ENCODE measurements around the gene ATF7. TPM values are rescaled to one million over a fixed set of nuclear protein-coding genes. Genes with fewer than 3 reads are reported as not detected.
A peak's percentile ranks its signal among the peaks of the same experiment; 100 is the strongest.

Gene ATF7
- total and polyA plus RNA-seq, 2 donors (not counting 3 experiments of a cell fraction or from before 2014, with no cell fraction given): 36.0 to 68.5 TPM

DNA sequence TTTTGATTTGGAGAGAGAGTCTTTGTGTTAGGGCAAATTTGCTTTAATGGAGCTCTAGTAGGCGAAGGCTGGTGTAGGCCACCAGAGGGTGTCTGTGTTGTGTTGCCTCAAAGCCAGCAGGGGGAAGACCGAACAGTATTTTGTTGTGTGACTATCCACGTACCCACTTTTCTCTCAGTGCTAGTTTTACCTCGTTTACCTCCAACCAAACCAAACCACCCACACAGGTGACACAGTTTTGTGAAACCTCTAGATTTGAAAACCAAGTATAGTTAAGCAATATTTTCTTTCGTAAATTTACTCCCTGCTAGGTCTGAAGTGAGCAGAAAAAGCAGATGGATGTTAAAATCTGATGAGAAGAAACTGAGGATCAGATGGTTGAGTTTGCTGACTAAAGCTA is 82.6 kb downstream of the ATF7 start:
- no peaks in the 10 kb centered on the region for H3K9me1 ChIP-seq (replicated peaks; ENCODE audit: control insufficient read depth, extremely low read depth, insufficient read depth, low read length)
- no peak for FAIRE-seq
- H3K9ac ChIP-seq (replicated peaks; ENCODE audit: extremely low read depth, insufficient read depth, low read length): peak overlapping the region; percentile 28
- intact Hi-C loops (cut with micrococcal nuclease) (loop anchor here (1.0 to 2.0 kb wide), 5 partner anchors 18 to 203 kb away; partner anchors contain the start of genes ATF7 and ATP5MC2), dilution Hi-C loops (cut with MboI; ENCODE audit: extremely low pct_ligation_motif_present, low sequenced_read_pairs) (no loop called here)
- peak overlapping the region; percentile 13 for H2AFZ ChIP-seq (ENCODE audit: low read depth, low read length)
- H4K20me1 ChIP-seq (replicated peaks; ENCODE audit: control insufficient read depth, extremely low read depth, insufficient read depth, low read length): no peaks in the 10 kb centered on the region
- no peak for TF ChIP-seq POLR2A (IDR thresholded peaks at IDR 0.05; ENCODE audit: low read depth, low read length)
- TF ChIP-seq, protein P1, sequence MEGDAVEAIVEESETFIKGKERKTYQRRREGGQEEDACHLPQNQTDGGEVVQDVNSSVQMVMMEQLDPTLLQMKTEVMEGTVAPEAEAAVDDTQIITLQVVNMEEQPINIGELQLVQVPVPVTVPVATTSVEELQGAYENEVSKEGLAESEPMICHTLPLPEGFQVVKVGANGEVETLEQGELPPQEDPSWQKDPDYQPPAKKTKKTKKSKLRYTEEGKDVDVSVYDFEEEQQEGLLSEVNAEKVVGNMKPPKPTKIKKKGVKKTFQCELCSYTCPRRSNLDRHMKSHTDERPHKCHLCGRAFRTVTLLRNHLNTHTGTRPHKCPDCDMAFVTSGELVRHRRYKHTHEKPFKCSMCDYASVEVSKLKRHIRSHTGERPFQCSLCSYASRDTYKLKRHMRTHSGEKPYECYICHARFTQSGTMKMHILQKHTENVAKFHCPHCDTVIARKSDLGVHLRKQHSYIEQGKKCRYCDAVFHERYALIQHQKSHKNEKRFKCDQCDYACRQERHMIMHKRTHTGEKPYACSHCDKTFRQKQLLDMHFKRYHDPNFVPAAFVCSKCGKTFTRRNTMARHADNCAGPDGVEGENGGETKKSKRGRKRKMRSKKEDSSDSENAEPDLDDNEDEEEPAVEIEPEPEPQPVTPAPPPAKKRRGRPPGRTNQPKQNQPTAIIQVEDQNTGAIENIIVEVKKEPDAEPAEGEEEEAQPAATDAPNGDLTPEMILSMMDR (IDR thresholded peaks at IDR 0.05; ENCODE audit: extremely low read depth in 1 of 2, insufficient read depth in 1 of 2, low read depth in 1 of 2, low read length in 2 of 2): peak; percentile 79 to 91
- H3K36me3 ChIP-seq (ENCODE audit: control insufficient read depth in 2 of 2, extremely low read depth in 1 of 2, insufficient read depth in 2 of 2, low read length in 2 of 2): peaks cover 9 to 12% of the 10 kb centered on the region in 2 experiments
- H3K27me3 ChIP-seq (ENCODE audit: control insufficient read depth in 2 of 2, insufficient read depth in 2 of 2, low read length in 2 of 2): no peaks in the 10 kb centered on the region
- ChIA-PET POLR2A (interaction anchor here (1.3 kb wide), 1 partner anchor 132 kb away, joined by 3 read pairs; the partner anchor contains the start of gene ATP5MC2), CTCF (interaction anchor here (0.6 to 6.3 kb wide), 49 partner anchors 9 to 202 kb away, joined by 3 to 213 read pairs (median 7); partner anchors contain the start of genes ATF7 and ATP5MC2)
- H3K4me3 ChIP-seq (replicated peaks in 1 of 3; ENCODE audit: insufficient read depth in 1 of 3, low read depth in 1 of 3, low read length in 3 of 3): no peak overlapping the region
- no peaks in the 10 kb centered on the region for H3K9me3 ChIP-seq (replicated peaks; ENCODE audit: control insufficient read depth, insufficient read depth, low read length)
- peaks cover 8% of the 10 kb centered on the region for H3K4me1 ChIP-seq (ENCODE audit: control insufficient read depth, extremely low read depth, insufficient read depth, low read length)
- peak; percentile 78 for DNase-seq (ENCODE audit: low read depth, low spot score)
- peak overlapping the region; percentile 43 for H3K27ac ChIP-seq (ENCODE audit: insufficient read depth, low read depth, low read length)
- no TSS peak for BruUV-seq (replicated peaks)
- H3K4me2 ChIP-seq (ENCODE audit: insufficient read depth, low read length): no peak overlapping the region
- no peaks in the 10 kb centered on the region for H3K79me2 ChIP-seq (ENCODE audit: control insufficient read depth, insufficient read depth, low read length)

DNA sequence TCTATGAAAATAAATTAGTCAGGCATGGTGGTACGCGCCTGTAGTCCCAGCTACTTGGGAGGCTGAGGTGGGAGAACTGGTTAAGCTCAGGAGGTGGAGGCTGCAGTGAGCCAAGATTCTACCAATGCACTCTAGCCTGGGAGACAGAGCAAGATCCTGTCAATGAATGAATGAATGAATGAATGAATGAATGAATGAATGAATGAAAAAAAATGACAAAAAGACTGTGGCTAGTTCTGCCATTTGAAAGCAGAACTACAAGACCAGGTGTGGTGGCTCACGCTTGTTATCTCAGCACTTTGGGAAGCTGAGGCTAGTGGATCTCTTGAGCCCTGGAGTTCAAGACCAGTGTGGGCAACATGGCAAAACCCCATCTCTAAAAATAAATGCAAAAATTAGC is 86.7 kb downstream of the ATF7 start:
- Histone ChIP-seq H3K9ac (replicated peaks; ENCODE audit: extremely low read depth, insufficient read depth, low read length) (no peak overlapping the region), H4K20me1 (replicated peaks; ENCODE audit: control insufficient read depth, extremely low read depth, insufficient read depth, low read length) (no peaks in the 10 kb centered on the region), H3K9me1 (replicated peaks; ENCODE audit: control insufficient read depth, extremely low read depth, insufficient read depth, low read length) (no peaks in the 10 kb centered on the region), H3K27ac (ENCODE audit: insufficient read depth, low read depth, low read length) (no peak overlapping the region), H3K4me2 (ENCODE audit: insufficient read depth, low read length) (no peak overlapping the region), H2AFZ (ENCODE audit: low read depth, low read length) (no peak overlapping the region), H3K79me2 (ENCODE audit: control insufficient read depth, insufficient read depth, low read length) (no peaks in the 10 kb centered on the region), H3K36me3 (ENCODE audit: control insufficient read depth in 2 of 2, extremely low read depth in 1 of 2, insufficient read depth in 2 of 2, low read length in 2 of 2) (peaks cover 9 to 20% of the 10 kb centered on the region in 2 experiments), H3K4me3 (replicated peaks in 1 of 3; ENCODE audit: insufficient read depth in 1 of 3, low read depth in 1 of 3, low read length in 3 of 3) (no peak overlapping the region), H3K9me3 (replicated peaks; ENCODE audit: control insufficient read depth, insufficient read depth, low read length) (no peaks in the 10 kb centered on the region), H3K4me1 (ENCODE audit: control insufficient read depth, extremely low read depth, insufficient read depth, low read length) (peaks cover 8% of the 10 kb centered on the region), H3K27me3 (ENCODE audit: control insufficient read depth in 2 of 2, insufficient read depth in 2 of 2, low read length in 2 of 2) (no peaks in the 10 kb centered on the region)
- DNase-seq (ENCODE audit: low read depth, low spot score) (no peak), FAIRE-seq (no peak)
- POLR2A ChIA-PET: no interaction called here
- intact Hi-C loops (cut with micrococcal nuclease) (no loop called here), dilution Hi-C loops (cut with MboI; ENCODE audit: extremely low pct_ligation_motif_present, low sequenced_read_pairs) (no loop called here)
- CTCF ChIA-PET: interaction anchor here (1.0 to 1.7 kb wide), 4 partner anchors 22 to 136 kb away, joined by 3 to 13 read pairs (median 5); partner anchors contain the start of gene ATP5MC2
- TF ChIP-seq, protein P1 (IDR thresholded peaks at IDR 0.05; ENCODE audit: extremely low read depth in 1 of 2, insufficient read depth in 1 of 2, low read depth in 1 of 2, low read length in 2 of 2): no peak
- no peak for TF ChIP-seq JUN (IDR thresholded peaks at IDR 0.05; ENCODE audit: borderline replicate concordance, insufficient read depth, insufficient read length, low read depth)
- no peak for TF ChIP-seq POLR2A (IDR thresholded peaks at IDR 0.05; ENCODE audit: low read depth, low read length)
- no peak for TF ChIP-seq EZH2 (IDR thresholded peaks at IDR 0.05; ENCODE audit: borderline replicate concordance, low read depth, low read length, severe bottlenecking)
- no peak for TF ChIP-seq FOS (IDR thresholded peaks at IDR 0.05; ENCODE audit: borderline replicate concordance, insufficient read depth, low read length)
- no peak for TF ChIP-seq POLR2AphosphoS5 (IDR thresholded peaks at IDR 0.05; ENCODE audit: insufficient read depth, low read depth, low read length)
- TF ChIP-seq GATA2 (IDR thresholded peaks at IDR 0.05; ENCODE audit: insufficient read depth, insufficient read length, low read depth, low read length): no peak
- TF ChIP-seq MYC (IDR thresholded peaks at IDR 0.05; ENCODE audit: low read depth, low read length): no peak
- TF ChIP-seq, protein P2, sequence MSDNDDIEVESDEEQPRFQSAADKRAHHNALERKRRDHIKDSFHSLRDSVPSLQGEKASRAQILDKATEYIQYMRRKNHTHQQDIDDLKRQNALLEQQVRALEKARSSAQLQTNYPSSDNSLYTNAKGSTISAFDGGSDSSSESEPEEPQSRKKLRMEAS (IDR thresholded peaks at IDR 0.05; ENCODE audit: insufficient read depth, insufficient read length): no peak
- BruUV-seq (replicated peaks): no TSS peak
